K562 (cell line): ENCODE results near the gene GOLGA5. TPM values are rescaled to one million over a fixed set of nuclear protein-coding genes. Genes with fewer than 3 reads are reported as not detected.

ENCODE experiments used
- BMI1 ChIP-seq: fragments of 150-350 bp; IDR thresholded peaks from 2 replicates; pipeline ENCODE4 v1.6.1; 2014; ENCODE audit warnings: low read length
- C11orf30 ChIP-seq: fragments of 450-650 bp; IDR thresholded peaks from 2 replicates; pipeline ENCODE4 v1.6.1; 2016; ENCODE audit warnings: low read depth, mild to moderate bottlenecking
- FOSL1 ChIP-seq: fragments of 200-800 bp; sonication (Bioruptor generic); conservative IDR thresholded peaks from 2 replicates; pipeline ENCODE4 v1.6.1; 2016; ENCODE audit warnings: missing genetic modification characterization, missing compliant biosample characterization
- GTF2F1 ChIP-seq: IDR thresholded peaks from 2 replicates; pipeline ENCODE4 v1.6.1; 2011; ENCODE audit warnings: low read depth, low read length, improper control_type of control experiment
- HOMEZ ChIP-seq: fragments of 250-450 bp; sonication (Bioruptor Pico); IDR thresholded peaks from 2 replicates; pipeline ENCODE4 v1.4.0; 2020; ENCODE audit warnings: mild to moderate bottlenecking, moderate library complexity
- JUND ChIP-seq, 2 experiments: IDR thresholded peaks; 2 replicates in 1 of 2; 3 replicates in 1 of 2; pipeline ENCODE4 v1.6.1; 2011; ENCODE audit warnings: borderline replicate concordance in 2 of 2, low read depth in 2 of 2, low read length in 2 of 2, improper control_type of control experiment in 1 of 2, missing biosample characterization in 1 of 2, missing genetic modification characterization in 1 of 2, missing genetic modification reagents in 1 of 2
- NEUROD1 ChIP-seq: fragments of 150-350 bp; IDR thresholded peaks from 2 replicates; pipeline ENCODE4 v1.6.1; 2014; ENCODE audit warnings: borderline replicate concordance, low read length, low read depth; ENCODE audit not compliant: partially characterized antibody
- NR2C2 ChIP-seq, 2 experiments: fragments of 200-800 bp in 1 of 2; sonication (Bioruptor generic) in 1 of 2; sonication (generic) in 1 of 2; formaldehyde crosslinking in 1 of 2; IDR thresholded peaks; 2 replicates each; pipeline versions ENCODE4 v1.6.1 to v1.8.0; 2016 to 2022; ENCODE audit warnings: mild to moderate bottlenecking in 1 of 2, missing compliant biosample characterization in 1 of 2, missing genetic modification characterization in 1 of 2, missing genetic modification reagents in 1 of 2
- PHB2 ChIP-seq: fragments of 450-650 bp; IDR thresholded peaks from 2 replicates; pipeline ENCODE4 v1.6.1; 2017; ENCODE audit warnings: low read depth
- PTTG1 ChIP-seq: fragments of 450-650 bp; IDR thresholded peaks from 2 replicates; pipeline ENCODE4 v1.6.1; 2016; ENCODE audit warnings: low read depth, mild to moderate bottlenecking, missing genetic modification characterization, missing compliant biosample characterization
- RBM17 ChIP-seq: fragments of 200-400 bp; formaldehyde crosslinking; IDR thresholded peaks from 2 replicates; pipeline ENCODE4 v1.6.1; 2017; ENCODE audit warnings: low read depth, mild to moderate bottlenecking, low read length, borderline replicate concordance
- TEAD2 ChIP-seq: fragments of 450-650 bp; IDR thresholded peaks from 2 replicates; pipeline ENCODE4 v1.6.1; 2016; ENCODE audit warnings: missing genetic modification characterization, control low read depth, missing compliant biosample characterization
- TFAM ChIP-seq: fragments of 250-450 bp; sonication (Bioruptor Pico); conservative IDR thresholded peaks from 2 replicates; pipeline ENCODE4 v1.5.0; 2021; ENCODE audit warnings: mild to moderate bottlenecking, moderate library complexity
- USF2 ChIP-seq: sonication (generic); formaldehyde crosslinking; IDR thresholded peaks from 2 replicates; pipeline ENCODE4 v1.5.0; 2020; ENCODE audit warnings: missing genetic modification reagents
- ZBED1 ChIP-seq: IDR thresholded peaks from 2 replicates; pipeline ENCODE4 v1.6.1; 2014
- ZHX1 ChIP-seq: fragments of 150-350 bp; conservative IDR thresholded peaks from 2 replicates; pipeline ENCODE4 v1.6.1; 2014; ENCODE audit warnings: low read length
- ZNF121 ChIP-seq: sonication (generic); formaldehyde crosslinking; conservative IDR thresholded peaks from 2 replicates; pipeline ENCODE4 v1.8.0; 2022; ENCODE audit warnings: missing genetic modification reagents
- ZNF124 ChIP-seq: sonication (generic); formaldehyde crosslinking; IDR thresholded peaks from 2 replicates; pipeline ENCODE4 v1.8.1; 2022; ENCODE audit warnings: missing genetic modification reagents
- ZNF354B ChIP-seq: fragments of 250-450 bp; sonication (Bioruptor Pico); IDR thresholded peaks from 2 replicates; pipeline ENCODE4 v1.4.0; 2020
- ZNF561 ChIP-seq: fragments of 450-650 bp; formaldehyde crosslinking; conservative IDR thresholded peaks from 2 replicates; pipeline ENCODE4 v1.4.0; 2020; ENCODE audit warnings: mild to moderate bottlenecking, moderate library complexity
- ZNF584 ChIP-seq: fragments of 200-800 bp; sonication (Bioruptor generic); IDR thresholded peaks from 2 replicates; pipeline ENCODE4 v1.6.1; 2016; ENCODE audit warnings: low read depth, mild to moderate bottlenecking, missing genetic modification characterization, missing compliant biosample characterization
- polyA plus RNA-seq, 8 experiments: library from polyadenylated mRNA; depleted of rRNA in 4 of 8; stranded (reverse) in 5 of 8; unstranded in 3 of 8; fragments of >200 nt; fragmentation: Nextera tagmentation in 2 of 8; fragmentation: Illumina TruSeq in 1 of 8; extraction: Ambion mirVana in 2 of 8; extraction: Trizol in 1 of 8; gene quantifications; 2 replicates each; pipeline versions ENCODE4 v1.2.1 to v1.2.3, GENCODE V29; 2011 to 2014; ENCODE audit warnings: inconsistent platforms in 1 of 8, missing spikeins in 1 of 8
- total RNA-seq, 7 experiments: library from RNA; depleted of rRNA in 6 of 7; stranded (reverse); fragments of >200 nt in 6 of 7; fragmentation: Illumina TruSeq in 2 of 7; extraction: Trizol in 2 of 7; gene quantifications; 2 replicates each; pipeline versions ENCODE4 v1.2.1 to v1.2.3, GENCODE V29; 2011 to 2021; ENCODE audit warnings: low replicate concordance in 1 of 7
- TF ChIP-seq, protein P1 (sequence below), 2 experiments: fragments of 250-450 bp in 1 of 2; fragments of 450-650 bp in 1 of 2; sonication (Bioruptor Pico) in 1 of 2; IDR thresholded peaks; 2 replicates each; pipeline versions ENCODE4 v1.6.1 to v1.8.0; 2016 to 2021; ENCODE audit warnings: mild to moderate bottlenecking in 2 of 2, moderate library complexity in 2 of 2, missing compliant biosample characterization in 1 of 2, missing genetic modification characterization in 1 of 2

Gene GOLGA5
- total and polyA plus RNA-seq, 9 of the 15 experiments (the other 6 are each of a cell fraction or from before 2014, with no cell fraction given) = 5.7 to 19.6 (median 12.7) TPM

- TF ChIP-seq NR2C2 (CRISPR knock-in tag; IDR thresholded peaks at IDR 0.05) = no peak
- peak; percentile 53; the same call in 1 of the 2 replicates for TF ChIP-seq NR2C2 (tag; IDR thresholded peaks at IDR 0.05)
- TF ChIP-seq, protein P1, sequence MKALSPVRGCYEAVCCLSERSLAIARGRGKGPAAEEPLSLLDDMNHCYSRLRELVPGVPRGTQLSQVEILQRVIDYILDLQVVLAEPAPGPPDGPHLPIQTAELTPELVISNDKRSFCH (CRISPR knock-in tag; IDR thresholded peaks at IDR 0.05) = no peak
- TF ChIP-seq, protein P1 (tag; IDR thresholded peaks at IDR 0.05) = no peak
- TF ChIP-seq NEUROD1 = no peak
- TF ChIP-seq ZNF354B (CRISPR knock-in tag) = no peak
- TF ChIP-seq ZNF584 (CRISPR knock-in tag) = no peak
- no peak for TF ChIP-seq BMI1
- TF ChIP-seq PHB2 = no peak
- TF ChIP-seq JUND (IDR thresholded peaks at IDR 0.05; ENCODE audit: borderline replicate concordance, low read depth, low read length) = peak; percentile 82
- TF ChIP-seq JUND (tag; IDR thresholded peaks at IDR 0.05; ENCODE audit: borderline replicate concordance, low read depth, low read length) = peak; percentile 66; the same call in 1 of the 3 replicates
- TF ChIP-seq FOSL1 (tag) = peak; percentile 83
- no peak for TF ChIP-seq C11orf30
- no peak for TF ChIP-seq ZNF561 (CRISPR knock-in tag)
- TF ChIP-seq PTTG1 = no peak
- TF ChIP-seq TFAM (CRISPR knock-in tag) = no peak
- TF ChIP-seq ZNF124 = no peak
- TF ChIP-seq HOMEZ (CRISPR knock-in tag) = no peak
- TF ChIP-seq ZHX1 = no peak
- no peak for TF ChIP-seq GTF2F1
- no peak for TF ChIP-seq TEAD2 (tag)
- no peak for TF ChIP-seq ZNF121
- TF ChIP-seq RBM17 = no peak
- TF ChIP-seq USF2 (CRISPR knock-in tag) = peak; percentile 61
- no peak for TF ChIP-seq ZBED1
Measured at GRCh38 chr14:92846162-92846897, 52.2 kb downstream of the GOLGA5 start (continued).
